Right ventricle myocardium superior (tissue), 1 donor: ENCODE data around the gene GALNT10. TPM values are rescaled to one million over a fixed set of nuclear protein-coding genes. Genes with fewer than 3 reads are reported as not detected.
A peak's percentile ranks its signal among the peaks of the same experiment; 100 is the strongest.
"Not testable (repeated sequence)": the region's sequence is repeated elsewhere in the genome, so short reads cannot be mapped to it uniquely, and the experiment has no call there.

Experiments used
- ATAC-seq: fragments of 200-7000 bp; cut with Tn5 transposase; one replicate; pipeline ENCODE4 v1.9.1; 2020; ENCODE audit warnings: mild to moderate bottlenecking; ENCODE audit not compliant: poor library complexity
- DNase-seq: peaks from one replicate; pipeline ENCODE4 v3.0.0-alpha.2; 2020
- intact Hi-C: fragments of 100-400 bp; cut with DNase I; formaldehyde crosslinking; loops from one replicate; pipeline ENCODE4 v1.11.2; 2022
- total RNA-seq: library from RNA; stranded (reverse); fragmentation: NEBNext Ultra II Directional; extraction: Animal tissue kit (Norgen Biotek cat#: 25700); gene quantifications from one replicate; pipeline ENCODE4 v1.2.1, GENCODE V29; 2021
- donor health status: DM: no; HTN: yes; CAD: no; lungs with severe emphysema.

Gene GALNT10
- total RNA-seq, 1 donor from 2014 or later, result 12.3 TPM

GRCh38 chr5:154356020-154356655 is 165.6 kb downstream of the GALNT10 start:
- ATAC-seq (no peak), DNase-seq (no peak)
- intact Hi-C loops, result no loop called here

- intact Hi-C loops, result no loop called here
- ATAC-seq (no peak), DNase-seq (no peak)
These were observed 166.4 kb downstream of the GALNT10 start for GRCh38 chr5:154356958-154357357.

- ATAC-seq, result no peak
- intact Hi-C loops, result no loop called here
- DNase-seq, result no peak
These were observed 168.1 kb downstream of the GALNT10 start for GRCh38 chr5:154358516-154359220.

- ATAC-seq (no peak), DNase-seq (no peak)
- intact Hi-C loops, result no loop called here
These were observed 168.7 kb downstream of the GALNT10 start for GRCh38 chr5:154359221-154359573.

DNA sequence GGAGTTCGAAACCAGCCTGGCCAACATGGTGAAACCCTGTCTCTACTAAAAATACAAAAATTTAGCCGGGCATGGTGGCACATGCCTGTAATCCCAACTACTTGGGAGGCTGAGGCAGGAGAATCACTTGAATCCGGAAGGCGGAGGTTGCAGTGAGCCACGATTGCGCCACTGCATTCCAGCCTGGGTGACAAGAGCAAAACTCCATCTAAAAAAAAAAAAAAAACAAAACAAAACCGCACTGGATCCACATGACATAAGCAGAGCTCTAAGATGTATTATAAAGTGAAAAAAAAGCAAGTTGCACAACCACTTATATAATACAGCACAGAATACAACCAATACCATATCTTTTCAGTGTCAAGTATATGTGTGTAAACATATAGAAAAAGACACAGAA is 169.7 kb downstream of the GALNT10 start:
- intact Hi-C loops, DNase-seq, ATAC-seq: not testable (repeated sequence)

DNA sequence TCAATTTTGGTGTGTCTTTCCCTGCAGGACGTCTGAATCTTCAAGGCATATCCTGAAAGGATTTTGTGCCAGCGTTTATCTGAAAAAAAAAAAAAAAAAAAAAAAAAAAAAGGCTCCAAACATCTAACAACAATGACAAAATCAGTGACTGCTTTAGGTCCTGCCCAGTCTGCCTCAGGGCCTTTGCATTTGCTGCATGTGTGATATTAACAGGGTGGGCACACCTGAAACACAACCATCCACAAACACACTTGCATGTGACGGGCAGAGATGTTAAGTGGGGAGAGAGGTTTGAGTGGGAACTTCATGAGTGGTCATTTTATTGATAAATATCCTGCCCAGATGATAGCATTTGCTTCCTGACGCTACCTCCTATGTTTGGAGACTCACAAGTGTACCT is 172.9 kb downstream of the GALNT10 start:
- DNase-seq (no peak), ATAC-seq (no peak)
- intact Hi-C loops, result no loop called here

DNA sequence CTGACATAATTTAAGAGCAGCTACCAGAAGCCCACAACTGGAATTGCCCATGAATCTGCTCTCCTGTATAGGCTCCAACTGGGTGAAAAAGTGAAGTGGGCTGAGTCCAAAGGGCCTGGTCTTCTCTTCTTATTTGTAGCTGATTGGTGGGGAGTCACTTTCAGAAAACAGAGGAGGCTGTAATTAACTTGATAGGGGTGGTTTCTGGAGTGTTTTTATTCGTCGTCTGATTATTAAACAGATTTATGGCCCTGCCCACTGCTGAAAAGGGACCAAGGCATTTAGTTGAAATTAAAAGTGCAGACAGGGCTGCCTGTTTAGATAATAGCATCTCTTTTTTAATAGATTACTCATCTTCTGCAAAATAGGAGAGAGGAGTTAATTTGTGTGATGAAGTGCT is 174.2 kb downstream of the GALNT10 start:
- DNase-seq (no peak), ATAC-seq (no peak)
- intact Hi-C loops, result no loop called here

DNA sequence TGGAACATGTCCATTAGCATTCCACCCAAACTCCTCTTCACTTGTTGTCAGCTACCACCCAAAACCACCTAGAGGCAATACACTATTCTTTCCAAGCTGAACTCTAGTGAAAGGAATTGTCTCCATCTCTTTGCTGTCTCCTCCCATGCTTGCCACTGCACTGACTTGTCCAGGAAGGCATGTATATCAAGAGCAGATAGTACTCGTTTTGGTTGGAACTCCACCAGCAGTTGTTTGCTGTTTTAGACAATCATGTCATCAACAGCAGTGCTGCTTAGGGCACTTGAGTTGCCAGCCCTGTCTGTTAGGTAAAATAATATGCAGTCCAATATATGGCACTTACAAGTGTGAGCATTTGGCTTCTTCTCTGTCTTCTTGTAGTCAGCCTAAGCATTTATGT is 175.3 kb downstream of the GALNT10 start:
- intact Hi-C loops, result no loop called here
- DNase-seq, result no peak
- no peak for ATAC-seq

GRCh38 chr5:154366353-154366752 is 175.8 kb downstream of the GALNT10 start:
- intact Hi-C loops, result no loop called here
- no peak for DNase-seq
- ATAC-seq, result no peak

GRCh38 chr5:154367101-154367500 is 176.6 kb downstream of the GALNT10 start:
- DNase-seq, result no peak
- intact Hi-C loops, result no loop called here
- no peak for ATAC-seq

DNA sequence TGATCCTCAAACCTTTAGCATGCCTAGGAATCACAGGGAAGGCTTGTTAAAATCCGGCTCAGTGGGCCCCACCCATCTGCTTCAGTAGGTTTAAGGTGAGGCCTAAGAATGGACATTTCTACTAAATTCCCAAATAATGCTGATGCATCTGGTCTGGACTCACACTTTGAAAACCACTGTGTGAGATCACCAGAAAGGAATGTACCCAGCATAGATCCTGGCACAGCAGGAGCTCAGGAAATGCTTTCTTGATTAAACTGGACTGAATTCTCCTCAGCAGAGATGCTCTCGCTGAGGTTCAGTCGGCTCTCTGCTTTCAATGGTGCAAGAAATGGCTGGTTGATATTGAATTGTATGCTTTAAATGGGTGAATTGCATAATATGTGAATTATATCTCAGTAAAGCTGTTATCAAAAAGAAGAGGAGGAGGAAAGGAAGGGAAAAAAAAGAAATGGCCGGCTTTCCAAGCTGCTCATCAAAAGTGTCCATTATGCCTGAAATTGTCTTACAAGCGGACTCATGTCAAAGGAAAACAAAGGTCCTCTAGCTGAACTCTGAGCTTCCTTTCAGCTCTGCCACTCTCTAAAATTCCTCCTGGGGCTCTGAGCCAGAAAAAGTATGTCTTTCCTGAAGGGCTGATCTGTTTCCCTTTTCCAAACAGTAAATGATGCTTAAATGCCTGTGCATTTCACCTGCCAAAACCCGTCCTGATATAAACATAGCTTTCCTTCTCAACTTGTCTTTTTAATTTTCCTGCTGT is 177.7 kb downstream of the GALNT10 start:
- DNase-seq, result no peak

GRCh38 chr5:154369682-154370081 is 179.1 kb downstream of the GALNT10 start:
- DNase-seq (no peak), ATAC-seq (no peak)
- intact Hi-C loops, result no loop called here

More for the DNA sequence above, 177.7 kb downstream of the GALNT10 start:
- intact Hi-C loops, result no loop called here
- ATAC-seq, result peak; percentile 70

- ATAC-seq, result no peak
- no peak for DNase-seq
- intact Hi-C loops, result no loop called here
These were observed 179.6 kb downstream of the GALNT10 start for GRCh38 chr5:154370119-154370518.

GRCh38 chr5:154370813-154371212 is 180.3 kb downstream of the GALNT10 start:
- ATAC-seq, result peak; percentile 83
- DNase-seq, result peak; percentile 76
- intact Hi-C loops, result no loop called here

- intact Hi-C loops, result no loop called here
- peak; percentile 79 for ATAC-seq
- DNase-seq, result no peak
These were observed 181.2 kb downstream of the GALNT10 start for GRCh38 chr5:154371687-154372086.

DNA sequence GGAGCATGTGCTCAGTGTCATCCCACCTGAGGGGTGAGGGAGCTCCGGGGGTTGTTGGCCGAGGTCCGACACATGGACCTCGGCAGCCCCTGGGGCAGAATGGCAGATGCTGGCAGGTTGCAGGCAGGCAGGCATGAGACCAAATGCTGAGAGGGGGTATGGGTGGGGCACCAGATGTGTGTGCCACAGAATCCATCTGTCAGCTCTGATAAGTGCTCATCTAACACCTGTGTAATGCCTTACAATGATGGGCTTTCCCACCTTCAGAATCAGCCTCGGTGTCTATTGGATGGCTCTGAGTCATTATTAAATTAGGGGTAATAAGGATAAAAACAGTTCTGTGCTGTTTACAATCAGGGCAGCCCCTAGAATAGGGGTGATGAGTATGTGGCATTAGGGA is 182.1 kb downstream of the GALNT10 start:
- no peak for DNase-seq
- no peak for ATAC-seq
- intact Hi-C loops, result no loop called here

GRCh38 chr5:154373326-154373725 is 182.8 kb downstream of the GALNT10 start:
- DNase-seq, result no peak
- ATAC-seq, result no peak
- intact Hi-C loops, result no loop called here

DNA sequence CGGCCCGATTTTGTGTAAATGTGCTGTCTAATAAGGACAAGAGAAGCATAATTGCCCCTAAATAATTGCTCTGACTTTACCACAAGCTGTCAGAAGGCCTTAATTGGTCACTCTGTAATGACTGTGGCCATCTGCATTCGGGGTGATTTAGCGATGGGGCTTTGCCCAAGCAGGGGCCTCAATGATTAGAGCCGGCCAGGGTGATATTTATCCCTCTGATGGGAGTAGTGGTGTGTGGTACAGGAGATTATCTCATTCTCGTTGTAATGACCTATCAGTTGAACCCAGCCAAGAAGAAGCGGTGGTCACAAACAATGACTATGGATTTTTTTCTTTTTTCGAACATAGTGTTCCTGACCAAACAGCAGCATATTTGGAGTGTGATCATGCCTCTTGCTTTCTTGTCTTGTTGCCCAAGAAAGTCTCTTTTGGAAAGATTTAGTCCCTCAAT is 183.2 kb downstream of the GALNT10 start:
- ATAC-seq (no peak), DNase-seq (no peak)
- intact Hi-C loops, result no loop called here

- intact Hi-C loops, result no loop called here
- ATAC-seq, result no peak
- DNase-seq, result no peak
These were observed 183.7 kb downstream of the GALNT10 start for GRCh38 chr5:154374264-154374663.
